HG02885 (cell line): ENCODE measurements around the gene GDPD4.

ENCODE experiments used
- ATAC-seq: cut with Tn5 transposase; IDR thresholded peaks from one replicate; pipeline ENCODE4 v1.9.1; 2021; ENCODE audit warnings: mild to moderate bottlenecking; ENCODE audit not compliant: unreplicated experiment, poor library complexity

GDPD4 gene

DNA sequence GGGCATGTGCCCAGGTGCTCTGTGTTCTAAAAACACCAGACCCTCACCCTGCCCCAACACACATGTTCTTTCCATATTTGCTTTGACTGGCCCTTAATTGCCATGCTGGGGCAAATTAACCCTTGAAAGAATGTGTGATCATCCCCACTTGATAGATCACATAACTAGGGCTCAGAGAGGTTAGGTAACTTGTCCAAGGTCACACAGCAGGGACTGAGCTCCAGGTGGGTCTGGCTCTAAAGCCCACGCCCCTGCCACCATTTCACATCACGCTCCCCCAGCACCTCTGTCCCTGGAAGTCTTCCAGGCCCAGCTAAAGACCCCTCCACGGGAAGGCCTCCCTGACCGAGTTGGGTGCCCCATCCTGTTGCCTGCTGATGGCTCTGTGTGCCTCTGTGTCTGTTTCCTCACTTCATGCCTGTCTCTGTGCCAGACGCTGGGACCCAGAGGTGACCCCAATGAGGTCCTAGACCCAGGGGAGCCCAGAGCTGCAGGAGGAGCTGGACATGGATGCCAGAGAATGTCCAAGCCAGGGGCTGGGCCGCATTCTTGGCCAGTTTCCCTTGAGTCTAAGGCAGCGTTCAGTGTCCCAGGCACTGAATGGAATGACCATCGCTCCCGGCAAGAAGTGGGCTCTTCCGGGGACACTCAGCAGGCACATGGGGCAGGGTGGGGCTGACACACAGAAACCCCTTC is 93.7 kb downstream of the GDPD4 start:
- ATAC-seq = no peak

GRCh38 chr11:77207019-77207485 is 94.4 kb downstream of the GDPD4 start:
- no peak for ATAC-seq

- ATAC-seq = no peak
Observed at GRCh38 chr11:77206264-77207018, 95.0 kb downstream of the GDPD4 start.

- ATAC-seq = no peak
Observed at GRCh38 chr11:77205467-77206263, 95.8 kb downstream of the GDPD4 start.

DNA sequence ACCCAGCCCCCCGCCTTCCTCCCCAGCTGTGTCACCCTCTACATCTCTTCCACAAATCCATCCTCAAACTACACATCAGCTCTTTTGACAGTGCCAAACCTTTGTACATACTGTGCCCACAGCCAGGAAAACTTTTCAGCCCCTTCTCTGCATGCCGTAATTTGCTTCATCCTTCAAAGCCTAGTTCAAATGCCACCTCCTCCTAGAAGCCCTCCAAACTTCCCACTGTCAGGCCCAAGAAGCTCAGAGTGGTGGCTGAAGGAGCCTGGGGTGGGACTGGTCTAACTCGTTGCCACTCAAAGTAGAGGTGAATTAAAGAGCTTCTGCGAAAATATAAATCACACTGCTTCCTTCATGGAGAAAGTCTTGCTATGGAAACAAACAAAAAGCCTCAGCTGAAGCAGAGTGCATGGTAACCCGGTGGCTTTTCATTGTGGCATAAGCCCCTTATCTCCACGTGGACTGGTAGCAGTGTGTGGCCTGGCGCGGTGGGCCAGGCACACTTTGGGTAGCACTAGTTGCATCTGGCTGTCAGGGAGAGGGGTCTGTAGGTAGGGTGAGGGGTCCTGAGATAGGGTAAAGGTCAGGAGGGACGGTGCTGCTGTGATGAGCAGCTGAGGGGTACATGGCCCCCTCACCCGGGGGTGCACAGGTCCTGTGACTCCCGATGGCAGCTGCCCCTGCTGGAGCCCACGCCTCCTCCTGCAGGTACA is 96.6 kb downstream of the GDPD4 start:
- ATAC-seq = no peak

DNA sequence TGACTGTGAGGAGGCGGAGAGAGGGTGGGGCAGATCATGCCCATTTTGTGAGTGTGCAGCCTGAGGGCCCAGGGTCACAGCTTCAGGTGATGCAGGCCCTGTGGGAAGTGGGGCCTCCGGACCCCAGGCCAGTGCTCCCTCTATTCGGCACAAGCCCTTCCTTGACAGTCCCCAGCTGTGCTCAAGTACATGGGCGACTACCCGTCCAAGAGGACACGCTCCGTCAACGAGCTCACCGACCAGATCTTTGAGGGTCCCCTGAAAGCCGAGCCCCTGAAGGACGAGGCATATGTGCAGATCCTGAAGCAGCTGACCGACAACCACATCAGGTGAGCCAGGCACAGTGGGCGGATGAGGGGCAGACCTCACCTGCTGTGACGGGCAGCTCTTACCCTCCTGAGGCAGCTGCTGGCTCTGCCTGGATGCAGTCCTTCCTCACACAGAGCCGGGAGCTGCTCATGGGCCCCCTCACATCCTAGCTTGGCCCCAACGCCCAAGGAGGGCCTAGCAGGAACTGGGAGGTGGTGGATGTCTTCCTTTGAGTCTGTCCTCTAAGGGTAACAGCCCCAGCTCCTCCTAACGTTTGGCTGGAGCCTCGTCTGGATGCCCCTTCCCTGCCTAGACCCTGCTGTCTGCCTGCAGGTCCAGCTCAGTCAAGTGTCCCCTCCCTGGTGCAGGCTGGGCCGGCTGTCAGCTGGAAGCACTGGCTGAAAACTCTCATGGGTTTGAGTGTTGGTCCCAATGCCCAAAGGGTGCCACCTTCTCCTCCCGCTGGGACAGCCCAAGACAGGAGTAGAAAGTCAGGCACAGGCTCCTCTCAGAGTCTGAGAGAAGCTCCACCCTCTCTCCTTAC is 97.4 kb downstream of the GDPD4 start:
- no peak for ATAC-seq

DNA sequence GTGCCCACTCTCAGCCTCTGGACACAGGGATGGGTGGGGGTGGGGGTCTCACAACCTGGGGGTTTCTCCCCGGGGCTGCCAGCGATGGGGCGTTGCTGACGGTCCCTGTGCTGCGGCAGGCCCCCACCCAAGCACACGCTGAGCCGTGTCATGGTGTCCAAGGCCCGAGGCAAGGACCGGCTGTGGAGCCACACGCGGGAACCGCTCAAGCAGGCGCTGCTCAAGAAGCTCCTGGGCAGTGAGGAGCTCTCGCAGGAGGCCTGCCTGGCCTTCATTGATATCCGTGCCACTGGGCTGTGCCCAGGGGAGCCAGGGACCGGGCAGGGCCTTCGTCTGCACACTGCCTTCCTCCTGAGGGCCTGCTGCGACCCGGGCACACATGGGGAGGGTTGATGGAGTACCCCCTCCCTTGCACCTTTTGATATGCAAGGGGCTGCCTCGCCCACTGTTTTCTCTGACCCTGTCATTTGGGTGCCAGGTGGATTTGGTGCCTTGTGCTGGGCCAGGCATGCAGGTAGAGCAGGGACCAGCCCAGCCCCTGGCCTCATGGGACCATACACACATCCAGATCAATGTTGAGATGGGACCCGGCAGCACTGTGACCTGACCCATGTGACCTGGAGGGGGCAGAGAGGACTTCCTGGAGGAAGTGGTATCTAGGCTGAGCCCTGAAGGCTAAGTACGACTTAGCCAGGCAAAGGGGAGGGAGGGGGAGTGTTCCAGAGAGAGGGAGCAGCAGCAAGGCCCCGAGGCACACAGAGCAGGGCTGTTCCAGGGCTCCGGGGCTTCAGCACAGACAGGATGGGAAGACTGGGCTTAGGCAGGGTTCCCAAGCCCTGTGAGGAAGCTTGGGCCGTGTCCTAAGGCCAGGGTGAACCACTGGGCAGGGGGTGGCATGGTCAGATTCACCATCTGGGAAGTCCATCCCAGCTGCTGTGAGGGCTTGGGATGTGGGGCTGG is 98.3 kb downstream of the GDPD4 start:
- no peak for ATAC-seq

DNA sequence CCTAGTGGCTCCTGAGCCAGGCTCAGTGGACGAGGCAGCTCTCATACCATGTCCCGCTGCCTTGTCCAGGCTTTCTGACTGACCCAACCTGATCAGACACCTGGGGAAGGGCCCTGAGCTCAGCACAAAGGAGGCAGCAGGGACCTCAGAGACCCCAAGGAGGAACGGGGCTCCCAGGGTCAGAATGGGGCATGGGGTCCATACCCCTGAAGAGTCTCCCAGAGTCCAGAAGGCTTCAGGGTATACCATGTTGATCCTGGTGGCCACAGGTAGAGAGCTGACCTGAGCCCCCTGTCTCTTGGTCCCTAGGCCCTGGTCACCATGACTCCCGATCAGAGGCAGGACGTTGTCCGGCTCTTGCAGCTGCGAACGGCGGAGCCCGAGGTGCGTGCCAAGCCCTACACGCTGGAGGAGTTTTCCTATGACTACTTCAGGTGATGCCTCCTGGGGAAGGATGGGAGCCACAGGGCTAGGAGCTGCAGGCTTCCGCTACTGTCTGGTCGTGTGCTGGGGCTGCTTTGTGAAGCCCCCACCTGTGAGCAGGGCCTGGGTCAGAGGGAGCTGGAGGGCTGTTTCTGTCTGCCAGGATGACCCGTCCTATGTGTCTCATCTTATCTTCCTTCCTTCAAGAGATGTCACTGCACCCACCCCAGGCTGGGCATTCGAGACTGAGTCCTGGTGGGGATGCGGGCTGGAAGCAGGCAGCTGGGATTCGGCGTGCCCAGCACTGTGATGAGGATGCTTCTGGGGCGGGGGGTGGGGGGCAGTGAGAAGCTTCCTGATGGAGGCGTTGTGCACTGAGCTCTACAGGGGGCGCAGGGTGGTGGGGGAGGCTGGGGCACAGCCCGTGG is 99.3 kb downstream of the GDPD4 start:
- no peak for ATAC-seq

GRCh38 chr11:77201370-77201769 is 100.1 kb downstream of the GDPD4 start:
- ATAC-seq = no peak

DNA sequence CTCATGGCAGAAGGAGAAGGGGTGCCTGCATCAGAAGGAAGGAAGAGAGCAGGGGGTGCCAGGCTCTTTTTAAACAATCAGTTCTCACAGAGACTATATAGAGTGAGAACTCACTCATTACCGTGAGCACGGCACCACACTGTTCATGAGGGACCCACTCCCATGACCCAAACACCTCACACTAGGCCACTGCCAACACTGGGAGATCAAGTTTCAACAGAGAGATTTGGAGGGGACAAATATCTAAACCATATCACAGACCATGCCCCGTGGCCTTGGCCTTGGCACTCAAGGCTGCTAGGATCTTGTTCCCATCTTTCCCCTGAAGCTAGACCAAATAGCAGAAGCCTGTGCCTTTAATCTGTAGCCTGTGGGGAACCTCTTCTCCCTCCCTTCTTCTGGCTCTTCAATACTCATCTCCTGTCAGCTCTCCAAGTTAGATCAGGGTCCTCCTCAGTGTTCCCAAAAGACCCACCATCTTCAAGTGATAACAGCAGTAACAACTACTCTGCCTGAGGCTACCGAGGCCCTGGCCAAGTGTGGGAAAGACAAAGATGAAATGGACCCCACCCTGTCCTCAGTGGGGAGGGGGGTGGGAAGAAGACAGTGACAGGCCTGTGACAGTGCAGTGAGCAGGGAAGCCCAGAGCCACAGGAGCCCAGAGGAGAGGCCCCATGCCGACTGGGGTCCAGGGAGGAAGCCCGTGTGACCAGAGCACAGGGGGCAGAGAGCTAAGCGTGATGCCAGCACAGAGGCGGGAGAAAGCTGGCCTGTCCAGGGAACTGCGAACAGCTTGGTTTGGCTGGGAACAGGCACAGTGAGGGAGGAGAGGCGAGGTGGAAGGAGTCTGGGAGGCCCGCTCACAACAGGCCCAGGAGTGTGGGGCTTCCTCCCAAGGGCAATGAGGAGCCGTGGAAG is 100.9 kb downstream of the GDPD4 start:
- no peak for ATAC-seq

GRCh38 chr11:77199137-77199745 is 102.2 kb downstream of the GDPD4 start:
- no peak for ATAC-seq

DNA sequence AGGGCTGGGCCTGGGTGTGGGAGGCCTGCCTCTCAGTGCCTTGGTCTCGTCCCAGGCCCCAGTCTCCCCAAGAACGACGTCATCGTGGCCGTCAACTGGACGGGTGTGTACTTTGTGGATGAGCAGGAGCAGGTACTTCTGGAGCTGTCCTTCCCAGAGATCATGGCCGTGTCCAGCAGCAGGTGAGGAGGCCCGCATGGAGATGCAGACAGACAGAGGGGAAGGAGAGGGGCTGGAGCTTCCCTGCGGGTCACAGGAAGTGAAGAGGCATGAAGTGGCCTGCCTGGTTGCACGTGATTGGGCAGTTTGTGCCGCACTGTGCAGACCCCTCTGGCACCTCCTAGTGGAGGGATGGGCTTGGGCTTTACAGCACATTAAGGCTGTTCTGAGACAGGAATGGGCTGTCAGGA is 103.0 kb downstream of the GDPD4 start:
- ATAC-seq = no peak

GRCh38 chr11:77197626-77198320 is 103.7 kb downstream of the GDPD4 start:
- no peak for ATAC-seq

GRCh38 chr11:77196961-77197360 is 104.5 kb downstream of the GDPD4 start:
- ATAC-seq = no peak

DNA sequence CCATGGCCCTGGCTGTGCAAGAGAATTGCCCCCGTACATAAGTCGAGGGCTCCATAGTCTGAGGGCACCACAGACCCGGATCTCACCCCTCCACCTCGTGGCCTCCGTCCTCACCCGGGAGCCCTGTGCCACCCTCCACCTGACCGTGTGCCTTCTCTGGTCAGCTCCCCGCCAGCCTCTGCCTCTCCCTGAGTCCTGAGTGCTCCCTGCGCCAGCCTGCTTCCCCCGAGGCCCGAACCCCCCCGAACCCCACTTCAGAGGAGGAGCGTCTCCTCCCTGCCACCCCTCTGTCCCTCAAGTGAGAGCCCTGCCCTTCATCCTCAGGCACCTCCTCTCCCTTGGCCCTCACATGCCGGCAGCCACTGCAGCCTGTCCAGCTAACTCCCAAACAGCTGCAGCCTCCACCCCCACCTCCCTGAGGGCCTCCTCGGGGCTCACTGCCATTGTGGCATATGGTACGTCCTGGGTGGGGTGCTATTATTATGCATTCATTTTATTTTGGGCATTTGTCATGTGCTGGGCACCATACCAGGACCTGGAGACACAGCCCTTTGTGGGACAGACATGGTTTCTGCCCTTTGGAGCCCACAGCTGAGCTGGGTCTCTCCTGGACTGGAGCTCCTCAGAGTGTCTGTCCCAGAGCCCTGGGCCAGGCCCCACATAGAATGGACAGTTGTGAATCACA is 106.3 kb downstream of the GDPD4 start:
- no peak for ATAC-seq
